HepG2 (cell line): Measurements from ENCODE around the gene XDH. TPM values are rescaled to one million over a fixed set of nuclear protein-coding genes. Genes with fewer than 3 reads are reported as not detected.

Source experiments
- ATAC-seq: fragments of 200-7000 bp; cut with Tn5 transposase; 3 replicates; pipeline ENCODE4 v1.9.1; 2020; ENCODE audit warnings: mild to moderate bottlenecking, moderate library complexity
- BruUV-seq: library from RNA; stranded (reverse); fragments of 400-500 nt; replicated peaks from 2 replicates; lab custom pipeline; 2021; lab: Mats Ljungman, UMichigan
- CTCF ChIA-PET: fragments of 300-600 bp; formaldehyde crosslinking; extraction: SDS; loops from one replicate; lab custom pipeline; 2021; ENCODE audit warnings: low total read pairs, inconsistent platforms, low intra/inter-chr PET ratio; lab: Yijun Ruan, JAX
- POLR2A ChIA-PET: fragments of 350-600 bp; sonication (Branson Sonifier 250); formaldehyde crosslinking; loops from one replicate; lab custom pipeline; 2020; ENCODE audit warnings: antibody characterized with exemption, inconsistent platforms; lab: Yijun Ruan, JAX
- DNase-seq: peaks from one replicate; pipeline ENCODE4 v3.0.0-alpha.2; 2015; ENCODE audit warnings: low spot score
- FAIRE-seq: peaks from 3 replicates; lab custom pipeline; 2011; peaks lifted over from hg19 to GRCh38; lab: Jason Lieb, UNC
- H2AFZ ChIP-seq: one replicate; pipeline ENCODE4 v1.6.1; 2011; ENCODE audit warnings: low read length, inconsistent platforms
- H3K27ac ChIP-seq: fragments of 300-600 bp; 3 replicates; pipeline ENCODE4 v1.8.0; 2011; ENCODE audit warnings: mixed run types, mild to moderate bottlenecking, mixed read lengths, low read length, inconsistent platforms; ENCODE audit not compliant: insufficient read depth; ENCODE audit errors: extremely low read length
- H3K27me3 ChIP-seq, 2 experiments: fragments of 200-600 bp in 1 of 2; 2 replicates in 1 of 2; 3 replicates in 1 of 2; pipeline versions ENCODE4 v1.6.0 to v1.8.0; 2011; ENCODE audit warnings: low read length in 2 of 2, mild to moderate bottlenecking in 2 of 2, moderate library complexity in 2 of 2, inconsistent platforms in 1 of 2; ENCODE audit not compliant: insufficient read depth in 2 of 2, control insufficient read depth in 1 of 2
- H3K36me3 ChIP-seq, 2 experiments: fragments of 200-600 bp in 1 of 2; replicated peaks in 1 of 2; 2 replicates in 1 of 2; 3 replicates in 1 of 2; pipeline versions ENCODE4 v1.5.1 to v1.8.0; 2011; ENCODE audit warnings: low read length in 2 of 2, inconsistent platforms in 1 of 2; ENCODE audit not compliant: insufficient read depth in 2 of 2, control insufficient read depth in 1 of 2
- H3K4me1 ChIP-seq: 2 replicates; pipeline ENCODE4 v1.5.1; 2012; ENCODE audit warnings: low read length, inconsistent platforms; ENCODE audit not compliant: insufficient read depth
- H3K4me2 ChIP-seq: 2 replicates; pipeline ENCODE4 v1.6.0; 2011; ENCODE audit warnings: low read depth, low read length, inconsistent platforms
- H3K4me3 ChIP-seq, 3 experiments: fragments of 200-600 bp in 1 of 3; sonication (generic), shearing (Covaris generic) in 1 of 3; replicated peaks in 1 of 3; 2 replicates each; pipeline ENCODE4 v1.5.1; 2011 to 2016; ENCODE audit warnings: low read length in 3 of 3, inconsistent platforms in 2 of 3, low read depth in 2 of 3, mild to moderate bottlenecking in 2 of 3, control low read depth in 1 of 3, mixed read lengths in 1 of 3; ENCODE audit not compliant: insufficient read depth in 1 of 3
- H3K79me2 ChIP-seq: one replicate; pipeline ENCODE4 v1.6.1; 2011; ENCODE audit warnings: low read length, inconsistent platforms; ENCODE audit not compliant: insufficient read depth
- H3K9ac ChIP-seq: 2 replicates; pipeline ENCODE4 v1.6.0; 2011; ENCODE audit warnings: mild to moderate bottlenecking, low read depth, low read length, inconsistent platforms; ENCODE audit not compliant: insufficient read depth
- H3K9me3 ChIP-seq: 2 replicates; pipeline ENCODE4 v1.5.1; 2012; ENCODE audit warnings: mild to moderate bottlenecking, low read length
- H4K20me1 ChIP-seq: 2 replicates; pipeline ENCODE4 v1.6.0; 2011; ENCODE audit warnings: inconsistent platforms, mild to moderate bottlenecking, low read length, moderate library complexity; ENCODE audit not compliant: insufficient read depth
- ARID3A ChIP-seq: IDR thresholded peaks from 2 replicates; pipeline ENCODE4 v1.6.1; 2012; ENCODE audit warnings: low read depth, low read length, improper control_type of control experiment
- CEBPG ChIP-seq: IDR thresholded peaks from 2 replicates; pipeline ENCODE4 v1.6.1; 2016
- DR1 ChIP-seq: sonication (generic); formaldehyde crosslinking; IDR thresholded peaks from 2 replicates; pipeline ENCODE4 v1.8.0; 2021; ENCODE audit warnings: mild to moderate bottlenecking, missing genetic modification reagents, inconsistent platforms
- ETV6 ChIP-seq: sonication (generic); formaldehyde crosslinking; conservative IDR thresholded peaks from 2 replicates; pipeline ENCODE4 v1.4.0; 2020; ENCODE audit warnings: missing genetic modification reagents
- RAD21 ChIP-seq: fragments of 450-650 bp; formaldehyde crosslinking; IDR thresholded peaks from 2 replicates; pipeline ENCODE4 v1.5.0; 2020; ENCODE audit warnings: mild to moderate bottlenecking
- TEAD3 ChIP-seq: optimal IDR thresholded peaks from 2 replicates; pipeline ENCODE3; 2016; ENCODE audit warnings: borderline replicate concordance
- THAP11 ChIP-seq: IDR thresholded peaks from 2 replicates; pipeline ENCODE4 v1.6.1; 2016; ENCODE audit warnings: missing biosample characterization, missing genetic modification reagents
- ZFP91 ChIP-seq: sonication (generic); formaldehyde crosslinking; IDR thresholded peaks from 2 replicates; pipeline ENCODE4 v1.9.0; 2022; ENCODE audit warnings: missing genetic modification reagents, mild to moderate bottlenecking, borderline replicate concordance
- ZNF710 ChIP-seq: sonication (generic); formaldehyde crosslinking; IDR thresholded peaks from 2 replicates; pipeline ENCODE4 v1.5.0; 2020; ENCODE audit warnings: mild to moderate bottlenecking, missing genetic modification reagents, borderline replicate concordance
- ZNF761 ChIP-seq: sonication (generic); formaldehyde crosslinking; conservative IDR thresholded peaks from 2 replicates; pipeline ENCODE4 v1.4.0; 2020; ENCODE audit warnings: mild to moderate bottlenecking, missing genetic modification reagents
- WGBS: methylation state at CpG from one replicate; pipeline ENCODE4 v1.1.6; 2017; ENCODE audit warnings: low lambda C conversion rate; 5-methylcytosine and 5-hydroxymethylcytosine counted together
- in situ Hi-C: cut with HindIII; loops from 2 replicates; pipeline ENCODE4 v1.10.0; 2017; ENCODE audit warnings: low pct_unique_long_range_greater_than_20kb; ENCODE audit not compliant: extremely low pct_ligation_motif_present
- intact Hi-C: fragments of 100-400 bp; cut with micrococcal nuclease; formaldehyde crosslinking; loops from one replicate; pipeline ENCODE4 v1.10.0; 2022; ENCODE audit not compliant: unreplicated experiment
- polyA plus RNA-seq, 8 experiments: library from polyadenylated mRNA; depleted of rRNA in 3 of 8; stranded (reverse) in 7 of 8; unstranded in 1 of 8; fragments of >200 nt; fragmentation: Illumina TruSeq in 4 of 8; extraction: Trizol in 4 of 8; gene quantifications; 2 replicates each; pipeline versions ENCODE4 v1.2.1 to v1.2.3, GENCODE V29; 2011 to 2016; ENCODE audit warnings: low read depth in 4 of 8, missing spikeins in 1 of 8, mixed read lengths in 1 of 8; ENCODE audit not compliant: insufficient read depth in 1 of 8
- total RNA-seq, 5 experiments: library from RNA; depleted of rRNA; stranded (reverse); fragments of >200 nt; fragmentation: Illumina TruSeq; extraction: Trizol; gene quantifications; 2 replicates each; pipeline ENCODE4 v1.2.3, GENCODE V29; 2016; ENCODE audit warnings: low read depth in 1 of 5

The XDH gene
- total and polyA plus RNA-seq, 2 of the 13 experiments (the other 11 are each of a cell fraction or from before 2014, with no cell fraction given) = not detected

- Histone ChIP-seq H3K79me2 (no peaks in the 10 kb centered on the region), H3K4me1 (no peaks in the 10 kb centered on the region), H3K4me2 (no peak overlapping the region), H3K27me3 (peaks cover 1 to 8% of the 10 kb centered on the region in 2 experiments; a peak in 4 of 5 replicates), H3K9me3 (no peaks in the 10 kb centered on the region), H3K9ac (no peak overlapping the region), H3K4me3 (no peak overlapping the region), H2AFZ (no peak overlapping the region), H3K36me3 (no peaks in the 10 kb centered on the region), H4K20me1 (no peaks in the 10 kb centered on the region), H3K27ac (no peak overlapping the region)
- FAIRE-seq (peak; percentile 93), ATAC-seq (peak; percentile 93), DNase-seq (peak; percentile 66)
- WGBS = 1% methylated on average over 8 of the region's 8 CpGs
- intact Hi-C loops = loop anchor here (1.0 to 2.0 kb wide), 4 partner anchors 100 to 471 kb away; no protein-coding TSS in a partner anchor
- ChIA-PET POLR2A (no interaction called here), CTCF (interaction anchor here (0.7 to 3.9 kb wide), 4 partner anchors 472 to 624 kb away, joined by 3 to 45 read pairs (median 21); no protein-coding TSS in a partner anchor)
- no TSS peak for BruUV-seq
- in situ Hi-C loops = loop anchor here (5.0 to 25.0 kb wide), 3 partner anchors 471 to 1121 kb away; no protein-coding TSS in a partner anchor
- TF ChIP-seq ARID3A = 0 out of 2 replicates have a peak, but pooled peaks have one; percentile 37
- TF ChIP-seq TEAD3 (CRISPR knock-in tag) = peak; percentile 66
- no peak for TF ChIP-seq ZNF710 (CRISPR knock-in tag)
- TF ChIP-seq ZFP91 (CRISPR knock-in tag) = no peak
- TF ChIP-seq ZNF761 (CRISPR knock-in tag) = no peak
- no peak for TF ChIP-seq ETV6 (CRISPR knock-in tag)
- TF ChIP-seq CEBPG (CRISPR knock-in tag) = peak; percentile 67
- no peak for TF ChIP-seq DR1 (CRISPR knock-in tag)
- TF ChIP-seq RAD21 (CRISPR knock-in tag) = peak; percentile 86
- TF ChIP-seq THAP11 = 0 out of 2 replicates have a peak, but pooled peaks have one; percentile 39
Measured at GRCh38 chr2:31333527-31334183, 80.9 kb downstream of the XDH start.
